GM18520 (cell line): Measurements from ENCODE around the gene CPXM2.

Experiments used
- ATAC-seq: cut with Tn5 transposase; IDR thresholded peaks from one replicate; pipeline ENCODE4 v1.9.1; 2021; ENCODE audit not compliant: unreplicated experiment

Gene CPXM2

GRCh38 chr10:123704076-123704475 lies 187.5 kb downstream of the CPXM2 start:
- ATAC-seq, result no peak

GRCh38 chr10:123703195-123703790 lies 188.3 kb downstream of the CPXM2 start:
- ATAC-seq, result no peak
